WTC11 (cell line): ENCODE results near the gene TNNT2.

ENCODE experiments used
- CTCF ChIP-seq: fragments of 200-600 bp; IDR thresholded peaks from 2 replicates; pipeline ENCODE4 v1.8.0; 2022; ENCODE audit warnings: antibody characterized with exemption
- GRHL2 ChIP-seq: fragments of 250-450 bp; sonication (Bioruptor Pico); IDR thresholded peaks from 2 replicates; pipeline ENCODE4 v1.8.0; 2022; ENCODE audit warnings: mild to moderate bottlenecking, moderate library complexity; ENCODE audit not compliant: insufficient replicate concordance, severe bottlenecking
- JUN ChIP-seq: sonication (generic); formaldehyde crosslinking; IDR thresholded peaks from 2 replicates; pipeline ENCODE4 v1.8.0; 2023; ENCODE audit warnings: mild to moderate bottlenecking, missing genetic modification reagents
- MAX ChIP-seq: sonication (generic); formaldehyde crosslinking; IDR thresholded peaks from 2 replicates; pipeline ENCODE4 v1.8.0; 2022; ENCODE audit warnings: mild to moderate bottlenecking, missing genetic modification reagents
- OVOL2 ChIP-seq: fragments of 250-450 bp; sonication (Bioruptor Pico); IDR thresholded peaks from 2 replicates; pipeline ENCODE4 v1.9.0; 2021; ENCODE audit warnings: mild to moderate bottlenecking, borderline replicate concordance

- TF ChIP-seq JUN (CRISPR knock-in tag) (no peak), CTCF (no peak), GRHL2 (no peak), MAX (CRISPR knock-in tag) (no peak), OVOL2 (no peak)
Observed at GRCh38 chr1:201399018-201399351, 21.5 kb upstream of the TNNT2 start, which contains the start of gene LAD1.
